NAMALWA (cell line): ENCODE measurements around the gene CTSC.
"Not testable (repeated sequence)": the region's sequence is repeated elsewhere in the genome, so short reads cannot be mapped to it uniquely, and the experiment has no call there.

Source experiments
- DNase-seq: peaks from one replicate; pipeline ENCODE4 v3.0.0-alpha.2; 2015; ENCODE audit warnings: low spot score

Gene CTSC

DNA sequence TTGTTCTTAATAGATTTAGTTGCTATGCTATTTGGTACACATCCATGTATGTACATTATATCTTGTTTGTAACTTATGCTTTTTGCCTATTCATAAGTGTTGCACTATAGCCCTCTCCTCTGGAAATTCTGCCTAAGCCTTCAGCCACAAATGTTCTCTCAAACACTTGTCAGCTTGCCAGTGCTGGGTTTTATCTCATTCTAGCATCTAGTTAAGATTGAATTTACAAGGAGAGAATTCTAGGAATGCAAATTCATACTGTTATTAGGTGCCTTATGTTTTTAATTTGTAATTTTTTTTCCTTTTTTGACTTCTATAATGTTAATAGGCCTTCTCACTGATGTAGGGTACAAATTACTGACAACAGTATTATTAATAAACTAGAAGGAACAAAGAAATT lies 14.6 kb upstream of the CTSC start:
- DNase-seq = no peak

DNA sequence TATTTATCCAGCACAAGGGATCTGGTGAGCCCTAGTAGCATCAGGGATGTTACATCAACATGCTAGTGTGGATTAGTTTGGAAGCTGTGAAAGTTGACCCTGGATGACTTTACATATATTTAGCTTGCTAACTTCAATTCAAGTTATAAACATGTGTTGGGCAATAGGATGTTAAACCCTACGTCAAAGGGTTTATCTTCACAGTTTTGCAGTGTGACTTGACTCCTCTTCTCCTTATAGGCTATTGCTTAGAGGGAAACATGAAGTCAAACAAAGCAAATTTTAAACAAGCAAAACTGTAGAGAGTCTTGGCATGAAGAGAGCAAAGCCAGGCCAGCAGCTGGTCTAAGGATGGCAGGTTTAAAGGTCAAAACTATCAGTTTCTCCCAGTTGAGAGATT lies 11.3 kb upstream of the CTSC start:
- DNase-seq = no peak

DNA sequence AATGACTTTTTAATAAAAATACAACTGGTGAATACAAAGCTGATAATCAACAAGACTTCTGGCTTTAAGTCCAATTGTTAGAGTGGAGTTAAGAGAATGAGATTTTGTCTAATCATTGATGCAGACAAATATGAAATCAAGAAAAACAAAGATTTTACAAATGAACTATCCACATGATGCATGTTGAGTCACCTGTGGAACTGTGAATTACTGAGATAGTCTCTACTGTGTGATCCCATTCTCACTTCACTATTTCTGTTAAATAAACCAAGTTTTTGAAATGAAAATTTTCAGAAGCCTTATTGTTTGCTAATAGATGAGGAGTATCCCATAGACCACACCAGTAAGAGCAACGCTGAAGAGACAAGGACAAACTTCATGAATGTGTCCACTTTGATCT lies 8.4 kb upstream of the CTSC start:
- no peak for DNase-seq

DNA sequence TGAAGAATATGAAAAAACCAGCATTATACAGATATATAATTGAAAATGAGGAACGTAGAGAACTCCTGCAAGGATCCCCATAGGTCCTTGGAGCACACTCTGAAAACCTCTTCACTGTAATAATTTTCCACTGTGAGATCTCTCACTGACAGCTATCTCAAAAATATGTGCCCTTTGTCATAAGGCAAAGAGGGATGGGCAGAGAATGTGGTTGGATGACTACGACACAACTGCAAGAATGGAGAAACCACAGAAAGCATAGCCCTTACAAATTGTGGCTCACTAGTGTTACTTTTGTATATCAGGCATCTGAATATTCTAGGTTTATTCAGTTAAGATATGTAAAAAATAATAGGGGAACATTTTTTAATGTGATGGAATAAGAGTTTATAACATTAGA lies 7.9 kb upstream of the CTSC start:
- no peak for DNase-seq

DNA sequence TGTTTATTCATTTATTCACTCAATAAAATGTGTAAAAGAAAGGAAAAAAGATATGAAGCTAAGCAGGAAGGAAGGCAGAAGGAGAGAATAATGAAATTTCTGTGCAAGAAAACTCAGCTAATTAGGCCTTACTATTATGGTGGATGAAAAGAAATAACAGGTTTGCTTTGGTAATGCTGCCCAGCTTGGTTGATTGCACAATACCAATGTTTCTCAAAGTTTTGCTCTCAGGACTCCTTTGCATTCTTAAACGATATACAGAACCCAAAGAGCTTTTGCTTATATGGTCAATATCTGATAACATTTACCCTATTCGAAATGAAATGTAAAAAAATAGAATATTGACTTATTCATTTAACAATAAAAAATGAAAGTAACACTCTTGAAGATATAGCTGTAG lies 7.3 kb upstream of the CTSC start:
- no peak for DNase-seq

DNA sequence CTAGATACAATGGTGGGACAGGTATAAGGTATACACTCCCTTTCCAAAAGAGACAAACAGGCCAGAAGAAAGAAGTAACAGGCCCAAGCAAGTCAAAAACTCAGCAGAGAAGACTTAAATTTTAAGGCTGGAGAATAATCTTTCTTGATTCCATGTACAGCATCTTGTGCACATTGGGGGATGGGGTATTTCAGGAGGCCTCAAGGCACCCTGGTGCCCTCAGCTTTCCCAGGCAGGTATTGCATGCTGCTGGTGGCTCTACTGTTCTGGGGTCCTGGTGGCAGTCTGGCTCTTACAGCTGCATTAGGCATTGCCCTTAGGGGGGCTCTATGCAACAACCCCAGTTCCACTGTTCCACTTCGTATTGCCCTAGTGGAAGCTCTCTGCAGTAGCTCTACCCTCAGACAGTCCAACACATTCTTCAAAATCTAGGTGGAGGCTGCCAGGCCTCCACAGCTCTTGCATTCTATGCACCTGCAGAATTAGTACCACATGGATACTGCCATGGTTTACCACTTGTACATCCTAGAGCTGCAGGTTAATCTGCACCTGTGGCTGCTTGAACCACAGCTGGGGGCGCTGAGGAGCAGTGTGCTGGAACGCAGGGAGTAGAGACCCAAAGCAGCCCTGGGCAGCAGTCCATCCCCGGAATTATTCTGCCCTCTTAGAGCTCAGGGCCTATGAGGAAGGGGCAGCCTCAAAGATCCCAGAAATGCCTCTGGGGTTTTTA lies 4.2 kb upstream of the CTSC start:
- no peak for DNase-seq

DNA sequence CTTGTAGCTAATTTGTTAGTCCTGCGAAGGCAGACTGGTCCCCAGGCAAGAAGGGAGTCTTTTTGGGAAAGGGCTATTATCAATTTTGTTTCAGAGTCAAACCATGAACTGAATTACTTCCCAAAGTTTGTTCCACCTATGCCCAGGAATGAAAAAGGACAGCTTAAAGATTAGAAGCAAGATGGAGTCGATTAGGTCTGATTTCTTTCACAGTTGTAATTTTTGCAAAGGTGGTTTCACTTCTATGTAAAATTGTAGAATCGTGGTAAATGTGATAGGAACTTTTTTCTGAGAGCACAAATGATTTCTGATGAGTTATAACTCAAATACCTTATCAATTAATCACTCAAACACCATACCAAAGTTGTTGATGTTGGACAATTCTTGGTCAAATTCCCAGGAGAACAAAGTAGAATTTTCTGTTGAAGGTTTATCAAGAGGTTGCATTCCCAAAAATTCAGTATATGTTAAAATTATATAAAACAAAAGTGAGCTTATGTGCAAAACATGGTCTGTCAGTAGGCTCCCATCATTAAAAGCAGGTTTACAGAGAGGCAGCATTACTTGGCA lies 2.9 kb upstream of the CTSC start:
- DNase-seq = no peak

DNA sequence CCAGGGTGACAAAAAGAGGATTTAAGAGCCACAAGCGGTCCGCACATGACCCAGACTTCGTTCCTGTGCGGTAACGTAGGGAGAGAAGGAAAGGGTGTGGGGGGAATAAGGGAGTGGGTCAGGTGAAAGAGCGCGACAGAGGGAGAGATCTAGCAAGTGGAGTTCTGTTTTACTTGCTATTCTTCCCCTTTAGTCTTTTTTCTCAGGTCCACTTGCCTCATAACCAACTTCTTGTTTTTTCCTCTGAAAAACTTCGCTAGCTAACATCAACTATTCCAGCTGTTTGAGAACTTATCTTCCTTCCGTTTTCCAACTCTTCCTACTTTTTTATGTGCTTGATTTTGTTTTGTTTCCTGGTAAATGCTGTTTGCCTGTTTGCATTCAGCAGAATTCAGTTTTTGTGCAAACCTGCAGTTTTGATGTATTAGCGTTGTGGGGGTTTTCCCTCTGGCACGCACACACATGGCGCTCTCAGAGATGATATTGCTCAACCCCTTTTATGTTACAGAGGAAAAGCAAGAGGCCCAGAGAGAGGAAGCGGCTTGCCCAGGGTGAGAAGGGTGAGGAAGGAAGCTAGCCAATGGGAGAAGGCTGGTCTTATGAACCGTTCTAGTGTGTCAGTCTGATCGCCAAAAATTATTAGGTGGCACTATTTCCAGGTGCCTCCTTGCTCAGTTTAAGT lies 592 bp upstream of the CTSC start:
- DNase-seq = peak; percentile 69

DNA sequence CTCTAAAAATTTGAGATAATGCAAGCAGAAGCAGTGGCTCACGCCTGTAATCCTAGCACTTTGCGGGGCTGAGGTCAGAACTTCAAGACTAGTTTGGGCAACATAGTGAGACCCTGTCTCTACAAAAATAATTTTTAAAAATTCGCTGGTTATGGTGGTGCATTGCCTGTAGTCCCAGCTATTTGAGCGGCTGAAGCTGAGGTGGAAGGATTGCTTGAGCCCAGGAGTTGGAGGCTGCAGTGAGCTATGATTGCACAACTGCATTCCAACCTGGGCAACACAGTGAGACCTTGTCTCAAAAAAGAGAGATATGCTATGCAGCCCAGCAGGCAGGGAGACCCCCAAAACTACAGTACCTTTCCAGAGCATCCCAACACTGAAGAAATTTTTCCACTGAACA lies 2.3 kb downstream of the CTSC start:
- no peak for DNase-seq

DNA sequence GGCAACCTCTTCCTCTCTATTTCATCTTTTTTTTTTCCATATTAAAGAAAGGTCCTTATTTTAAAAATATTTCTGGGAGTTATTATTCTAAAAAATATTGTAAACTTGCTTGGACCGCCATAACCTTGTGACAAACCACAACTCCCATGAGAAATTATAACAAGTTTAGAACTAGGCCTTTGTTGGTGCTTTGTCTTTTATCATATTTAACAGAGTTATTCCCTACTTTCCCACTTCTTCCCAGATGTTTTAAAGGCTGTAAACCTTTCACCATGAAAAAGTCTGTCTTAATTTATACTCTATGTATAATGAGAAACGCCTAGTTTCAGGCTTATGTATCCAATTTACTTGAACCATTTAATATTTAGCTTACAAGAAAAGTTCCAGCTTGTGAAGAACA lies 3.7 kb downstream of the CTSC start:
- no peak for DNase-seq

DNA sequence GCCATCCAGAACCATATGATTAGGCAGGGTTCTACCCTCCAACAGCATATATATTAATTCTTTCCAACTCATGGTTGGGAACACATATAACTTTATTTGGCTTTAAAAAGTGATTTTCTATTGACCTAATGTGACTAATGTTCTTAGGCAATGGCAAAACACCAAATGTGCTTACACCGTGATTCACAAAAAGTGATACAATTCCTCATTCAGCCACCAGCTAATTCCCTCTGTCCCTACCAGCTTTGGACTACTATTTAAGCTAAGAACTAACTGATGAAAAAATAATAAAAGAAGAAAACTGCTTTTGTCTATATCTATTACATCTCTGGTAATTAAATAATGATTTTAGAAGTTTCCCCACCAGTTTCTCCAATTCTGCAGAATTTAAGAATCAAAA lies 4.7 kb downstream of the CTSC start:
- no peak for DNase-seq

DNA sequence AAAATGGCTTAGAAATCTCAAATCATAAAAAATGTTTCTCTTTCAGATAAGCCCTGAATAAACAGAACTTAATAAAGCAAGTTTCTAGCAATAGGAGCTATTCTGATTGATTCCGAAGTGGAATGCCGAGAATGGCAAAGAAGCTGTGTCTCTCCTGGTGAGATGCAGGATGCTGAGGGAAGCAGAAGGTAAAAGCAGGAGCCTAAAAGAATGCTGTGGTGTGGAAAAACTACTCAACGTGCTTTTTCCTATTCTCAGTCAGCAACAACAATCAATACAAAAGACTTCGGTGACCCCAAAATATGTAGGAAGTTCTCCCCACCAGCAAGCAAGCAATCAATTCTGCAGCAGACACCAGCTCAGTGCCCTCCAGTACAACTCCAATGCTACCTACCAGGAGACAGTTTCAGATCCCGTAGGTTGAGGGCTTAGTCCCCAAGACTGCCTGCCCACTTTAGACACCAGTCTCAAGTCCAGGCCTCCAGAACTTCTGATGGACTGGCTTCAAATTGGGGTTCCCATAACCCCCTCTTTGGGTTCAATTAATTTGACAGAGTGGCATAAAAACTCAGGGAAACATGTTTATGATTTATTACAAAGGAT lies 6.6 kb downstream of the CTSC start:
- DNase-seq = no peak

DNA sequence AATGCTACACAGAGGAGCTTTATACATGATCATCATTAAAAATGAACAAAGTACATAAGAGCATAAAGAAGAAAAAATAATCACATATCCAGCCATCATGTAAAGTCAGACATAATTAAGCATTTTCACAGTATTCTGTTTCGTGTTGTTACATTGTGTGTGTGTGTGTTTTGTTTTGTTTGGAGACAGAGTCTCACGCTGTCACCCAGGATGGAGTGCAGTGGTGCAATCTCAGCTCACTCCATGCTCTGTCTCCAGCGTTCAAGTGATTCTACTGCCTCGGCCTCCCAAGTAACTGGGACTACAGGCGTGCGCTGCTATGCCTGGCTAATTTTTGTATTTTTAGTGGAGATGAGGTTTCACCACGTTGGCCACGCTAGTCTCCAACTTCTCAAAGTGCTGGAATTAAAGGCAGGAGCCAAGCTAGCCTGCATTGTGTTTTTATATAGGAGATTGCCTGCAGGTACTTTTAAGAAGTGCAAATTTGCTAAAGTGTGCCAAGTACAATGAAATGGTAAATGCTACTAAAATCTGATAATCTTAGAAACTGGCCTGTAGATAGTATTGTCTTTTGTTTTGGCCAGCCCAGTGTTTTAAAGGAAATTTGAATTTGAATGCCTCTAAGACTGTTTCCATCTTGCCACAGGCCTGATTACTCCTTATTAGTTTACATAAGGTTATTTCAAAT lies 7.8 kb downstream of the CTSC start:
- no peak for DNase-seq

DNA sequence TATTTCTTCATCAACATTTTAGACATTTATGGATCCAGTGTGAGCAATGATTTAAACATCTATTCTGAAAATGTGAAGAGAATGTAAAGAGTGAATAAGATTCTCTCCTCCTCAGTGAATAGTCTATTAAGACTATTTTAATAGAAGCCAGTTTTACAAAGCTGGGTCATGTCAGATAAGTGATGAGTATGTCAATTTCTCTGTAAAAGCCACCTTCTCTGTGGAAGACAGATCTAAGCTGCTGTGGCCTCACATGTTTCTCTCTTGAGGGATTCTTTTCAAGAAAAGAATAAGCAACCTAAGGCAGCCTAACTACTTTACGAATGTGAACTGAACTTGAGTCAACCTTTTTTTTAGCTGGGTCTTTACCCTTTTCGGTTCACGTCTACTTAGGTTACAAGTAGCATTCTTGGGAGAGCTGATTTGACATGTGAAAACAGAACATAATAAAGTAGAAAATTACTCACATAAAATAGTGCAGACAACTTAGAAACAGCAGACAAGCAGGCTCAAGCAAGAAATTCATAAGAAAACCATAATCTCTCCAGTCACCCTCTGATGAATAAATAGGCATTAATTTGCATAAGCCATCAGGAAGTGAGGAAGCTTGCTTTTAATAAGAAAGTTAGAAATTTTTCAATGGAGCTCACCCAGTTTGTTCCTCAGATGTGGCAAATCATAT lies 9.9 kb downstream of the CTSC start:
- DNase-seq = no peak

DNA sequence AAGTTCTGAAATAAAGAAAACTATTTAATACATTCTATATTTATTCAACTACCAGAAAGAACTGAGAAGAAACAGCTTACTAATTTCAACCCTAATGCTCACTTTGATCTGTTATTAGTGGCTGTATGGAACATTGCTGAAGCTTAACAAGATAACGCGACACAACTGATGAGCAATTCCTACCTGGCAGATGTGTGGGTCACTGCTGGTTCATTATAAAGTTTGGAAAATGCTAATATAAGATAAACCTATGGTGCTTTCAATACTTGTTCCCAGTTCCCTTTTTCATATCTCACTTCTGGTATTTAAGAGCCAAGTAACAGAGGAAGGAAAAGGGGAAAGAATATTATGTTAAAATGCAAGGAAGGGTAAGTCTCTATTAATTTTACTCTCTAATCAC lies 10.5 kb downstream of the CTSC start:
- no peak for DNase-seq

DNA sequence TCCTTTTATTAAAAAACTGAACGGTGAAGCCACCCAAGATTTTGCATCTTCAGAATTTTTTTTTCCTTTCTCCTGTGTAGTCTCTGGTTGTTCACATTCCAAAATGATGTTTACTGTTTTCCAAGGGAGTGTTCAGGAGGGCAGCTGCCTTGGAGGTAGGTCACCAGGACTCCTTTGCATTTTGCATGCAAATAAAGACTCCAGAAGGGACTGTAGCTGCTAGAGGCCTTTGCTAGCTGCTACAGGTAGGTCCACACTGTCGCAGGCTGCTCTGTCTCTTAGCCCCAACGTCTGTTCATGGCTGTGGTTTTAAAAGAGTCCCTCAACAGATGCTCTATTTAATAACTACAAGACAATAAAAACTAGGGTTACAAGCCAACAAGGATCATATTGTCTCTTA lies 11.4 kb downstream of the CTSC start:
- DNase-seq = no peak

DNA sequence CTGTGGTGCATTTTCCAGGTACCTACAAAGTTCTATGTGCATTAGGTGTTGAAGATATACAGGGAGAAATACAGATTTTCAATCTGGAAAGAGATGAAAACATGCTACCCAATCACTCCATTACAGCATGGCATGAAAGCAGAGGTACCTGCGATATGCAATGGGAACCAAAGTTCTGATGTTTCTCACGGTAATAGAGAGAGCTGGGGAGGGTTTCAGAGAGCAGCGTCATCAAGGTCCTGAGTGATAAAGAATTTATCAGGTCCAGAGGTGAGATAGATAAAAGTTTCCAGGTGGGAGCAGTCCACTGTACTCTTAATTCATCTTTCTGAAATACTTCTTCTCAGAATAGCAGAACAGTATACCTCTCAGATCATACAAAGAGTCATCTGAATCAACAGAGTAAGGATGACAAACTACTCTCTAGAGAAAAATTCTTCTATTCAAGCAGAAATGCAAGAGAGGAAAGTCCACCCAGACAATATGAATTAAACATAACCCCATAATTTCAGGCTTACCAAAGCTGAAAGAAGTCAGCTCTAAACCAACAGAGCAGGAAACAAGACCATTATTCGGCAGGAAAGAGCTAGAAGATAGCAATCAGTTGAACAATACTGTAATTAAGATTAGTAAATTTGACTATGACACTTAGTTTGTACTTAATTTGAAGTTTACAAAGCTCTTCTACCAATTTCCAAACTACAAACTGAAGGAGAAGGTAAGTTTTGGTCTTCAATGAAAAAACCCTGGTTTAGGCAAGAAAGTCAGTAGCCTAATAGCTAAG lies 12.8 kb downstream of the CTSC start:
- no peak for DNase-seq

DNA sequence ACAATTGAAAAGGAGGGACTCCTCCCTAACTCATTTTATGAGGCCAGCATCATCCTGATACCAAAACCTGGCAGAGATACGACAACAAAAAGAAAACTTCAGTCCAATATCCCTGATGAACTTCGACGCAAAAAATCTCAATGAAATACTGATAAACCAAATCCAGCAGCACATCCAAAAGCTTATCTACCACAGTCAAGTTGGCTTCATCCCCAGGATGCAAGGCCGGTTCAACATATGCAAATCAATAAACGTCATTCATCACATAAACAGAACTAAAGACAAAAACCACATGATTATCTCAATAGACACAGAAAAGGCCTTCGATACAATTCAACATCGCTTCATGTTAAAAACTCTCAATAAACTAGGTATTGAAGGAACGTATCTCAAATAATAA lies 14.7 kb downstream of the CTSC start:
- not testable (repeated sequence) for DNase-seq

DNA sequence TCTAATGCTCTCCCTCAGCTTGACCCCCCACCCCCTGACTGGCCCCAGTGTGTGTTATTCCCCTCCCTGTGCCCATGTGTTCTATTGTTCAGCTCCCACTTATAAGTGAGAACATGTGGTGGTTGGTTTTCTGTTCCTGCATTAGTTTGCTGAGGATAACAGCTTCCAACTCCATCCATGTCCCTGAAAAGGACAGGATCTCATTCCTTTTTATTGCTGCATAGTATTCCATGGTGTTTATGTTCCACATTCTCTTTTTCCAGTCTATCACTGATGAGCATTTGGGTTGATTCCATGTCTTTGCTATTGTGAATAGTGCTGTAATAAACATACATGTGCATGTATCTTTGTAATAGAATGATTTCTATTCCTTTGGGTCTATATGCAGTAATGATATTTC lies 16.1 kb downstream of the CTSC start:
- DNase-seq = not testable (repeated sequence)

DNA sequence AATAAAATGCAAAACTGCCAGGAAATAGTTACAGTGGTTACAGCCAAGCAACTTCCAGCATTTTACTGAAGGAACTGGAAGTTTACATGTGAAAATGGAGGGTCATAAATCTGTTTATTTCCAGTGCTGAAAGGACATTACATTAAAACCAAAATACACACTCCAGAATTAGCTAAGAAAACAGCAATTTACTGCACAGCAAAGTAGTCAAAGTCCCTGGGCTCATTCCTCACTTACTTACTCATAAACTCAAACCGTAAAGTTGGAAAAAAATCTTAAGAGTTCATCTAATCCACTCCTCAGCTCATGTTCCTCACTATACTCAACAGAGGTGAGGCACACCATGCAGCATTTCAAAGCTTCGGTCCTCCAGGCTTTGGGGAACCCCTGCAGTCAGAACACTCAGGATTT lies 17.4 kb downstream of the CTSC start:
- DNase-seq = no peak

DNA sequence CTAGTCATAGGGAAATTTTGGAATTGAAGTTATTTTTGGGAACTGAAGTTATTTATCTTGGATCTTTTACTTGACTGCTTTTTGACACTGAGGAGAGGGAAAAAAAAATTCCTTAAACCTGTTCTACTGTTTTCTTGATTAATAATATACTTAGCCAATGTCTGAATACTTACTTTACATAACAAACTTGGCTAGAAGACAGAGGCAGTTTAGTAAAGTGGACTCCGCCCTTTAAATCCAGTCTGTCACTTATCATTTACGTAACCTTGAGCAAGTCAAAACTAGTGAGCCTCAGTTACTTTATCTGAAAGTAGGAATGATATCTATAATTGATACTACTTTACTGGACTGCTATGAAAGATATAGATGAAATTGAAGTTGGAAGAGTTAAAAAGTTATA lies 19.5 kb downstream of the CTSC start:
- DNase-seq = no peak
